Activated naive CD8-positive, alpha-beta T cell treated with anti-CD3 and anti-CD28 coated beads for 36 hours (primary cell): Measurements from ENCODE around the gene EXOC8. TPM values are rescaled to one million over a fixed set of nuclear protein-coding genes. Genes with fewer than 3 reads are reported as not detected.

Experiments
- DNase-seq: peaks from one replicate; pipeline ENCODE4 v3.0.0; 2021
- H3K27ac Mint-ChIP-seq: one replicate; pipeline ENCODE4 v1.8.0; 2022; ENCODE audit warnings: mild to moderate bottlenecking, moderate library complexity, mixed read lengths
- H3K27me3 Mint-ChIP-seq: one replicate; pipeline ENCODE4 v1.8.0; 2022; ENCODE audit warnings: mild to moderate bottlenecking, mixed read lengths
- H3K36me3 Mint-ChIP-seq: one replicate; pipeline ENCODE4 v1.8.0; 2021; ENCODE audit warnings: mild to moderate bottlenecking, mixed read lengths
- H3K4me1 Mint-ChIP-seq: one replicate; pipeline ENCODE4 v1.8.0; 2021; ENCODE audit warnings: mixed read lengths
- H3K4me3 Mint-ChIP-seq: one replicate; pipeline ENCODE4 v1.8.0; 2022; ENCODE audit warnings: mild to moderate bottlenecking, moderate library complexity, mixed read lengths
- H3K9me3 Mint-ChIP-seq: one replicate; pipeline ENCODE4 v1.8.0; 2022; ENCODE audit warnings: mixed read lengths
- total RNA-seq, 2 experiments: library from RNA; stranded (reverse); gene quantifications; one replicate each; pipeline ENCODE4 v1.2.3, GENCODE V29; 2021

EXOC8 gene
- total RNA-seq, 2 experiments from 2014 or later = 12.6 to 13.0 TPM

DNA sequence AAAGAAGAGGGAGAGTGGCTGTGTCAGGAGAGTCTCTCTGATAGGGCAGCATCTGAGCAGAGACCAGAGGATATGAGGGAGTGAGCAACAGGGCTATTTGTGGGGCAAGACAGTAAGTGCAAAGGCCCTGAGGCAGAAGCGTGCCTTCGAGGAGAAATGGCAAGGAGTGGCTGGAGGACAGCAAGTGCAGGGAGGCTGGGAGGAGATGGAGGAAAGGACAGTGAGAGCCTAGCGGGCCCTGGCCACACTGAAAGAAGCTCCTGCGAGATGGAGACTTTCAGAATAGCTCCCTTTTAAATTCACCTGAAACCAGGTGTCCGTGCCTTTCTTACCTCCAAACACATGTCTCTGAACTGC is 25.2 kb downstream of the EXOC8 start:
- Mint-ChIP-seq H3K27ac (no peak overlapping the region), H3K36me3 (no peaks in the 10 kb centered on the region), H3K4me1 (peaks cover 2% of the 10 kb centered on the region), H3K4me3 (no peak overlapping the region), H3K27me3 (no peaks in the 10 kb centered on the region), H3K9me3 (no peaks in the 10 kb centered on the region)
- DNase-seq = no peak

DNA sequence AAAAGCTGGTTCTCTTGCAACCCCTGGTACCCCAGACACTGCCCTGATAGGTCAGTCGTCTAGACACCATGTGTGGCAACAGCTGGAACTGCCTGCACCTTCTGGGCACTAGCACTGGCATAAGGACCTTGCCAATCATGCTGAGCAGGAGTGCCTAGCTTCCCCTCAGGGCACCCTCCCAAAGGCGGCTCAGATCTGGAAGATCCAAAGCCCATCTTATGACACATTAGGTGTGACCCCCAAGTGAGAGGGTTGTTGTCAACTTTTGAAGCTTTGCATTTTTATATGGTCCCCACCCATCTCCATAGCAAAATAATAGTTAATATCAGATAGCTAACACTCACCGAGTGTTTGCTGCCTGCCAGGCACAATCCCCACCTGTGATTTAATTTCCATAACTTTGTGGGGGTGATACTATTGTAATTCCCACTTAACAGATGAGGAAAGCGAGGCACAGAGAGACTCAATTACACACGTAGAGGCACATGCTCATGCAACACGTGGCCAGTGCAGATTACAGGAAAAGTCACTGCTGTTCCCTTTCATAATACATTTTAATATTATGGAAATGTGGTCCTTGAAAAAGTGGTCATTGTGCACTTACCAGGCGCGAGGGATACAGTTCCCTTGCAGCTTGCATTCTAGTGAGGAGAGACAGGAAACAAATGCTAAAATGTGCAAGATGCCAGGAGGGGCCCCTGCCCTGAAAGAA is 25.8 kb downstream of the EXOC8 start:
- Mint-ChIP-seq H3K27ac (no peak overlapping the region), H3K27me3 (no peaks in the 10 kb centered on the region), H3K4me3 (no peak overlapping the region), H3K9me3 (no peaks in the 10 kb centered on the region), H3K36me3 (no peaks in the 10 kb centered on the region), H3K4me1 (peaks cover 2% of the 10 kb centered on the region)
- no peak for DNase-seq

DNA sequence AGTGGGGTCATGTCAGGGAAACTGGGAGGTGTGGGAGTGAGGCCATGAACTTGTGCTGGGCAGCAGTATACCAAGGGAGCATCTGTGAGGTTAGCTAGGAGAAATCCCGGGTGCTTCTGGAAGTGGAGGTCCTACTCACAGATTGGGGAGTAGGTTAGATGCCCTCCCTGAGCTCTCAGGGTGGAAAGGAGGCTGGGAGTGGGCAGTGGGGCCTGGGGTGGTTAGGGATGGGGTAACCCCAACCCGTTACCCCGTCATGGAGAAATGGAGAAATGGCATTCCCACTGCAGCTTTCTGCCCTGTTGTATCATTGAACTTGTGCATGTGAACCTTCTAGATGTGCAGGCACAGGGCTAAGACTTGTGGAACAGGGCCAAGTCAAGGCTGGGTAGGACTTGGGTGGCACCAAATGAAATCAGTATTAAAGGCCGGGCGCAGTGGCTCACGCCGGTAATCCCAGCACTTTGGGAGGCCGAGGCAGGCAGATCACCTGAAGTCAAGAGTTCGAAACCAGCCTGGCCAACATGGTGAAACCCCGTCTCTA is 27.2 kb downstream of the EXOC8 start:
- DNase-seq = no peak
- Mint-ChIP-seq H3K27ac (no peak overlapping the region), H3K4me3 (no peak overlapping the region), H3K9me3 (no peaks in the 10 kb centered on the region), H3K36me3 (no peaks in the 10 kb centered on the region), H3K4me1 (no peaks in the 10 kb centered on the region), H3K27me3 (no peaks in the 10 kb centered on the region)

DNA sequence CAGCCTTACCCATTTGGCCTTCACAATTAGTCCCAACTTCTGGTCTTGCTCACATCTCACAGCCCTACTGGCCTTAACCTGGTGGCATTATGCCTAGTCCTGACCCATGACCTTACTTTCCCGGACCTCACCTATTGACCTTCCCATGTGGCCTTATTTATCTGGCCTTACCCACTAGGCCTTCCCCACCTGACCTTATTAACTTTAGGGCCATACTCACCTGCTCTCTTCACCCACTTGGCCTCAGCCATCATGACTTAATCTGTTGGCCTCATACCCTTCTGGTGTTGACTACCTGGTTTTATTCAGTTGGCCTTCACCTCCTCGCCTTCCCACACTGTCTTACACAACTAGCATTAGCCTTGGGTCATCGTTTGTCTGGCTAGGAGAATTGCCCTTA is 35.7 kb downstream of the EXOC8 start:
- no peak for DNase-seq
- Mint-ChIP-seq H3K27me3 (no peaks in the 10 kb centered on the region), H3K9me3 (no peaks in the 10 kb centered on the region), H3K36me3 (no peaks in the 10 kb centered on the region), H3K4me3 (no peak overlapping the region), H3K4me1 (no peaks in the 10 kb centered on the region), H3K27ac (no peak overlapping the region)

DNA sequence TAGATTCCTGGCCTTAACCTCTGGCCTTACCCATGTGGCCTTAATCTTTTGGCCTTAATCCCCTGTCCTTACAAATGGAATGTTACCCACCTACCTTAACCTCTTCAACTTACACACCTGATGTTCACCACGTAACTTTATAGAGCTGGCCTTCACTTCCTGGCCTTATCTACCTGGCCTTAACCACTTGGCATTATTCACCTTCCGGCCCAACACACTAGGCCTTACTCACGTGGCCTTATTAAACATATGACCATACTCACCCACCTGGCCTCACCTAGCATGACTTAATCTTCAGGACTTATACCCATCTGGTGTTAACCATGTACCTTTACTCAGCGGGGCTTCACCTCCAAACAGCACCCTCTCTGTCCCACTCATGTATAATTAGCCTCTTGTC is 41.7 kb downstream of the EXOC8 start:
- Mint-ChIP-seq H3K9me3 (no peaks in the 10 kb centered on the region), H3K36me3 (no peaks in the 10 kb centered on the region), H3K27ac (no peak overlapping the region), H3K4me1 (no peaks in the 10 kb centered on the region), H3K27me3 (no peaks in the 10 kb centered on the region), H3K4me3 (no peak overlapping the region)
- no peak for DNase-seq

DNA sequence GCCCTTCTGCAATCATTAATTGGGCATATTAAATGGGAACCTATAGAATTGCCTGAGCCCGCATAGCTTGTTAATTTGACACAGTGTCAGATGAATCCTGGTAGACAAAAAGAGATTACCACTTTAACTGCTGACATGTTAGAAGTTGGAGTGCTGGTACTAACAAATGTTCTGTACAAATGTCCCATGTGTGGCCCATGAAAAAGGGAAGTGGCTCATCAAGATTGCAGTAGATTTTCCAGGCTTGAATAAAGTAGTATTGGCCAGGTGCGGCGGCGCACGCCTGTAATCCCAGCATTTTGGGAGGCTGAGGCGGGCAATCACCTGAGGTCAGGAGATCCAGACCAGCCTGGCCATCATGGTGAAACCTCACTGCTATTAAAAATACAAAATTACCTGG is 51.0 kb downstream of the EXOC8 start:
- no peak for DNase-seq
- no peaks in the 10 kb centered on the region for H3K27me3 Mint-ChIP-seq

DNA sequence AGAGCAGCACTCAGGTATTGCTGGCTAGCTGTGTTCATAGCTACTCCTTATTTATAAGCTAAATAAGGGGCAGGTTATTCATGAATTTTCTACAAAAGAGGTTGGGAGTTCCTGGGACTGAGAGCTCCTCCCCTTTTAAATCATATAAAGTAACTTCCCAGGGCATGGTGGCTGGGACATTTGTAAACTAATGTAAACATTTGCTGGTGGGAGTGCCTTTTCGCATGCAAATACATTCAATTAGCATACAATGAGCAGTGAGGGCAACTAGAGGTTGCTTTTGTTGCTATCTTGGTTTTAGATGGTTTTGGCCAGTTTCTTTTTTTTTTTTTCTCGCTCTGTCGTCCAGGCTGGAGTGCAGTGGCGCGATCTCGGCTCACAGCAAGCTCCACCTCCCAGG is 53.2 kb downstream of the EXOC8 start:
- no peak for DNase-seq
- Mint-ChIP-seq H3K27ac (no peak overlapping the region), H3K4me1 (no peaks in the 10 kb centered on the region), H3K36me3 (no peaks in the 10 kb centered on the region), H3K9me3 (no peaks in the 10 kb centered on the region), H3K4me3 (no peak overlapping the region), H3K27me3 (no peaks in the 10 kb centered on the region)

More for the DNA sequence above, 51.0 kb downstream of the EXOC8 start:
- Mint-ChIP-seq H3K9me3 (no peaks in the 10 kb centered on the region), H3K27ac (no peak overlapping the region), H3K4me3 (no peak overlapping the region), H3K4me1 (no peaks in the 10 kb centered on the region), H3K36me3 (no peaks in the 10 kb centered on the region)

Other genes with a start within 250 kb of the EXOC8 start
- gene TRIM67, start 175.8 kb downstream of the EXOC8 start, total RNA-seq = not detected
- 10 to 100 TPM; 55.9 to 57.3 TPM for gene GNPAT, start 96.6 kb downstream of the EXOC8 start, total RNA-seq
- 10 to 100 TPM; 11.2 to 12.2 TPM for gene SPRTN, start 441 bp upstream of the EXOC8 start, total RNA-seq
- gene EGLN1, start 84.4 kb upstream of the EXOC8 start, total RNA-seq = 10 to 100 TPM; 36.3 to 37.8 TPM
- gene TSNAX, start 190.8 kb upstream of the EXOC8 start, total RNA-seq = 10 to 100 TPM; 48.5 to 48.8 TPM